ENCODE data around the gene GLDC.

DNA sequence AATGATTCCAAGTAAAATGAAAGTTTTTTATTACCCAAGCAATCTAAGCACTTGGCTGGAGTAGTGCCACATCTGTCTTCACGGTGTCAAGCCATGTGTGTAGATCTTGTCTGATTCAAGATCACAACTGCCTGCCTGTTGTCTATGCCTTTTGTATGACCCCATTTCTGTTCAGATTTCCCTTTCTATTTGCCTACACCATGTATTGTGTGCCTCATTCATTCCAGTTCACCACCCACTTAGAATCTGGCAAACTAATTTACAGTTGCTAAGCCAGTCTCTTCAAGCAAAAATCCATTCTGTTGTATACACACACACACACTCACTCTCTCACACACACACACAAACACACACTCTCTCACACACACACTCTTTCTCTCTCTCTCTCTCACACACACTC is 33.7 kb downstream of the GLDC start:
- no peak for TF ChIP-seq POLR2AphosphoS5 (IDR thresholded peaks at IDR 0.05; ENCODE audit: low read depth, low read length)
- no peak for TF ChIP-seq TAF1 (IDR thresholded peaks at IDR 0.05; ENCODE audit: borderline replicate concordance, insufficient read depth, low read length)
